ENCODE measurements around the gene ATP6V1C2.
"Not testable (repeated sequence)": the region's sequence is repeated elsewhere in the genome, so short reads cannot be mapped to it uniquely, and the experiment has no call there.

The ATP6V1C2 gene

GRCh38 chr2:10805990-10806389 is 84.6 kb downstream of the ATP6V1C2 start:
- WGBS, 2 donors (ENCODE audit: extremely low coverage in 2 of 2, insufficient read length in 2 of 2, insufficient replicate concordance in 1 of 2), result no CpG with 5 or more reads among the region's 6 CpGs
- H3K9ac ChIP-seq (ENCODE audit: low read depth, low read length, poor library complexity); H2BK5ac ChIP-seq (ENCODE audit: low read length); H3K4me1 ChIP-seq (ENCODE audit: control insufficient read depth in 2 of 2, insufficient read depth in 1 of 2, low read depth in 1 of 2, low read length in 2 of 2); H3K4ac ChIP-seq (ENCODE audit: low read length); H2AK5ac ChIP-seq (ENCODE audit: low read depth, low read length); DNase-seq (ENCODE audit: low spot score); H3K79me1 ChIP-seq (ENCODE audit: low read depth, low read length); H3K18ac ChIP-seq (ENCODE audit: low read length); H3K9me3 ChIP-seq (replicated peaks in 1 of 2; ENCODE audit: control insufficient read depth in 2 of 2, insufficient read depth in 1 of 2, low read depth in 1 of 2, low read length in 2 of 2); H3K23ac ChIP-seq (ENCODE audit: low read depth, low read length, poor library complexity); H3K4me2 ChIP-seq (ENCODE audit: insufficient read depth, low read length, poor library complexity, severe bottlenecking); H2BK12ac ChIP-seq (ENCODE audit: low read length); H3K14ac ChIP-seq (ENCODE audit: low read length); H2AFZ ChIP-seq (ENCODE audit: low read length); H4K8ac ChIP-seq (ENCODE audit: low read depth, low read length); H3K4me3 ChIP-seq (ENCODE audit: low read length in 2 of 2); H3K27ac ChIP-seq (replicated peaks; ENCODE audit: low read length); H4K91ac ChIP-seq (ENCODE audit: low read depth, low read length, poor library complexity); H3K27me3 ChIP-seq (ENCODE audit: control insufficient read depth in 3 of 3, insufficient read depth in 3 of 3, low read depth in 1 of 3, low read length in 3 of 3); H2BK120ac ChIP-seq (ENCODE audit: low read depth, low read length); H2BK15ac ChIP-seq (ENCODE audit: low read length): not testable (repeated sequence)
- peaks cover 4 to 62% of the 10 kb centered on the region in 2 donors for H3K36me3 ChIP-seq (replicated peaks in 1 of 2; ENCODE audit: control insufficient read depth in 2 of 2, insufficient read depth in 2 of 2, low read length in 2 of 2)

- no peak overlapping the region for H3K4ac ChIP-seq (ENCODE audit: low read length)
- H3K9ac ChIP-seq (ENCODE audit: low read depth, low read length, poor library complexity), result no peak overlapping the region
- H3K4me3 ChIP-seq (ENCODE audit: low read length in 2 of 2), result no peak overlapping the region
- no CpG with 5 or more reads among the region's 3 CpGs for WGBS, 2 donors (ENCODE audit: extremely low coverage in 2 of 2, insufficient read length in 2 of 2, insufficient replicate concordance in 1 of 2)
- no peak overlapping the region for H3K27ac ChIP-seq (replicated peaks; ENCODE audit: low read length)
- H3K9me3 ChIP-seq (replicated peaks in 1 of 2; ENCODE audit: control insufficient read depth in 2 of 2, insufficient read depth in 1 of 2, low read depth in 1 of 2, low read length in 2 of 2), result no peaks in the 10 kb centered on the region
- H2BK120ac ChIP-seq (ENCODE audit: low read depth, low read length), result no peak overlapping the region
- H3K18ac ChIP-seq (ENCODE audit: low read length), result no peak overlapping the region
- H2BK5ac ChIP-seq (ENCODE audit: low read length), result no peak overlapping the region
- no peak overlapping the region for H2BK12ac ChIP-seq (ENCODE audit: low read length)
- no peak overlapping the region for H4K91ac ChIP-seq (ENCODE audit: low read depth, low read length, poor library complexity)
- H2AK5ac ChIP-seq (ENCODE audit: low read depth, low read length), result no peak overlapping the region
- peaks cover 1% of the 10 kb centered on the region for H3K79me1 ChIP-seq (ENCODE audit: low read depth, low read length)
- H2BK15ac ChIP-seq (ENCODE audit: low read length), result no peak overlapping the region
- no peaks in the 10 kb centered on the region for H3K27me3 ChIP-seq (ENCODE audit: control insufficient read depth in 3 of 3, insufficient read depth in 3 of 3, low read depth in 1 of 3, low read length in 3 of 3)
- H3K14ac ChIP-seq (ENCODE audit: low read length), result no peak overlapping the region
- H3K36me3 ChIP-seq (replicated peaks in 1 of 2; ENCODE audit: control insufficient read depth in 2 of 2, insufficient read depth in 2 of 2, low read length in 2 of 2), result peaks cover 2 to 57% of the 10 kb centered on the region in 2 donors
- H2AFZ ChIP-seq (ENCODE audit: low read length), result no peak overlapping the region
- no peak overlapping the region for H3K4me2 ChIP-seq (ENCODE audit: insufficient read depth, low read length, poor library complexity, severe bottlenecking)
- H3K4me1 ChIP-seq (ENCODE audit: control insufficient read depth in 2 of 2, insufficient read depth in 1 of 2, low read depth in 1 of 2, low read length in 2 of 2), result peaks cover 8 to 9% of the 10 kb centered on the region in 2 donors
- H4K8ac ChIP-seq (ENCODE audit: low read depth, low read length), result no peak overlapping the region
- DNase-seq (ENCODE audit: low spot score), result no peak
- H3K23ac ChIP-seq (ENCODE audit: low read depth, low read length, poor library complexity), result no peak overlapping the region
These were observed 85.1 kb downstream of the ATP6V1C2 start for GRCh38 chr2:10806543-10806942.

GRCh38 chr2:10810202-10811161 is 89.1 kb downstream of the ATP6V1C2 start:
- Histone ChIP-seq H2AK5ac (ENCODE audit: low read depth, low read length) (no peak overlapping the region), H3K4me3 (ENCODE audit: low read length in 2 of 2) (peak overlapping the region in 1 of 2 donors; percentile 76), H2BK5ac (ENCODE audit: low read length) (no peak overlapping the region), H4K8ac (ENCODE audit: low read depth, low read length) (no peak overlapping the region), H3K23ac (ENCODE audit: low read depth, low read length, poor library complexity) (no peak overlapping the region), H3K14ac (ENCODE audit: low read length) (no peak overlapping the region), H3K4me1 (ENCODE audit: control insufficient read depth in 2 of 2, insufficient read depth in 1 of 2, low read depth in 1 of 2, low read length in 2 of 2) (peaks cover 11 to 20% of the 10 kb centered on the region in 2 donors), H3K4ac (ENCODE audit: low read length) (no peak overlapping the region), H4K91ac (ENCODE audit: low read depth, low read length, poor library complexity) (no peak overlapping the region), H2BK15ac (ENCODE audit: low read length) (no peak overlapping the region), H3K27me3 (ENCODE audit: control insufficient read depth in 3 of 3, insufficient read depth in 3 of 3, low read depth in 1 of 3, low read length in 3 of 3) (no peaks in the 10 kb centered on the region), H2BK120ac (ENCODE audit: low read depth, low read length) (no peak overlapping the region), H3K4me2 (ENCODE audit: insufficient read depth, low read length, poor library complexity, severe bottlenecking) (peak overlapping the region; percentile 26), H3K36me3 (replicated peaks in 1 of 2; ENCODE audit: control insufficient read depth in 2 of 2, insufficient read depth in 2 of 2, low read length in 2 of 2) (peaks cover 0 to 38% of the 10 kb centered on the region in 2 donors), H2AFZ (ENCODE audit: low read length) (no peak overlapping the region), H3K9me3 (replicated peaks in 1 of 2; ENCODE audit: control insufficient read depth in 2 of 2, insufficient read depth in 1 of 2, low read depth in 1 of 2, low read length in 2 of 2) (no peaks in the 10 kb centered on the region), H2BK12ac (ENCODE audit: low read length) (no peak overlapping the region), H3K27ac (replicated peaks; ENCODE audit: low read length) (no peak overlapping the region), H3K18ac (ENCODE audit: low read length) (no peak overlapping the region), H3K79me1 (ENCODE audit: low read depth, low read length) (peaks cover 7% of the 10 kb centered on the region), H3K9ac (ENCODE audit: low read depth, low read length, poor library complexity) (no peak overlapping the region)
- no CpG with 5 or more reads among the region's 8 CpGs for WGBS, 2 donors (ENCODE audit: extremely low coverage in 2 of 2, insufficient read length in 2 of 2, insufficient replicate concordance in 1 of 2)
- no peak for DNase-seq (ENCODE audit: low spot score)

GRCh38 chr2:10811517-10811916 is 90.1 kb downstream of the ATP6V1C2 start:
- H2BK5ac ChIP-seq (ENCODE audit: low read length), result no peak overlapping the region
- H3K79me1 ChIP-seq (ENCODE audit: low read depth, low read length), result peaks cover 7% of the 10 kb centered on the region
- H3K14ac ChIP-seq (ENCODE audit: low read length), result peak overlapping the region; percentile 76
- H3K9ac ChIP-seq (ENCODE audit: low read depth, low read length, poor library complexity), result peak overlapping the region; percentile 89
- peak overlapping the region; percentile 88 for H3K4me2 ChIP-seq (ENCODE audit: insufficient read depth, low read length, poor library complexity, severe bottlenecking)
- H4K8ac ChIP-seq (ENCODE audit: low read depth, low read length), result no peak overlapping the region
- no peak for DNase-seq (ENCODE audit: low spot score)
- peaks cover 11 to 20% of the 10 kb centered on the region in 2 donors for H3K4me1 ChIP-seq (ENCODE audit: control insufficient read depth in 2 of 2, insufficient read depth in 1 of 2, low read depth in 1 of 2, low read length in 2 of 2)
- H3K36me3 ChIP-seq (replicated peaks in 1 of 2; ENCODE audit: control insufficient read depth in 2 of 2, insufficient read depth in 2 of 2, low read length in 2 of 2), result peaks cover 0 to 33% of the 10 kb centered on the region in 2 donors
- peak overlapping the region; percentile 52 for H3K18ac ChIP-seq (ENCODE audit: low read length)
- peak overlapping the region; percentile 76 to 93 for H3K4me3 ChIP-seq (ENCODE audit: low read length in 2 of 2)
- no peak overlapping the region for H3K23ac ChIP-seq (ENCODE audit: low read depth, low read length, poor library complexity)
- H3K4ac ChIP-seq (ENCODE audit: low read length), result no peak overlapping the region
- peak overlapping the region; percentile 42 for H2AK5ac ChIP-seq (ENCODE audit: low read depth, low read length)
- H2BK12ac ChIP-seq (ENCODE audit: low read length), result no peak overlapping the region
- no peaks in the 10 kb centered on the region for H3K27me3 ChIP-seq (ENCODE audit: control insufficient read depth in 3 of 3, insufficient read depth in 3 of 3, low read depth in 1 of 3, low read length in 3 of 3)
- no peak overlapping the region for H4K91ac ChIP-seq (ENCODE audit: low read depth, low read length, poor library complexity)
- no peak overlapping the region for H2BK15ac ChIP-seq (ENCODE audit: low read length)
- no CpG with 5 or more reads among the region's 14 CpGs for WGBS, 2 donors (ENCODE audit: extremely low coverage in 2 of 2, insufficient read length in 2 of 2, insufficient replicate concordance in 1 of 2)
- no peak overlapping the region for H3K27ac ChIP-seq (replicated peaks; ENCODE audit: low read length)
- H3K9me3 ChIP-seq (replicated peaks in 1 of 2; ENCODE audit: control insufficient read depth in 2 of 2, insufficient read depth in 1 of 2, low read depth in 1 of 2, low read length in 2 of 2), result no peaks in the 10 kb centered on the region
- no peak overlapping the region for H2BK120ac ChIP-seq (ENCODE audit: low read depth, low read length)
- no peak overlapping the region for H2AFZ ChIP-seq (ENCODE audit: low read length)

Measured in neuronal stem cell (in vitro differentiated cells).